Measurements from ENCODE around the gene NAT8L.

Gene NAT8L

GRCh38 chr4:2096073-2096609 lies 37.0 kb downstream of the NAT8L start:
- DNase-seq = no peak

DNA sequence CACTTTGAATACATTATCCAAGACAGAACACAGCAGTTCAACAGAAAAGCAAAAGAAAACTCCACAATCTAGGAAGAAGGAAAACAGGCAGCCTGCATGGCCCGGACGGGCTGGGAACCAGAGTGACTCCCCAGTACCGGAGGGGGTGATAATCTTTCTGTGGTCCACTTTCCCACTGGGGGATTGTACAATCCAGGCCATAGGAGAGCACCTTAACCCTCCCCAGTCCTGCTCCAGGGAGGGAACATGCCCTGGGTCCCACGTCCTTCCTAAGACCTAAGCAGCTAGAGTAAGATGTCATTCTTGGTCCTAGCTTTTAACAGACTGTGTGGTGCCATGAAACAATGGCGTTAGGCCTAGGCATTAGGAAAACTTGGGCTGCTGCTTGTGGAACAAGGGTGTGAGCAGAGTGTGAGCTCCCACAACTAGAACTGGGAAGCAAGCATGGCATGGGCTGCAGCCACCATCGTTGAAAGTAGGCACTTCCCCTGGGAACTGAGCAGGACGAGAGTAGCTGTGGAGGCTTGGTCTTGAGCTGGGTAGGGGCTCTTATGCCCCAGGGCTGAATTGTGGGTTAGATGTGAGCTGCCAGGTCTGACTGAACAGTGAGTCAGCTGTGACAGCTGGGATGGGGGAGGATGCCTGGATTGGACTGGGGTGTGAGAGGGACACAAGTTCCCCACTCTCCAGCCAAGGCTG lies 42.4 kb downstream of the NAT8L start:
- no peak for DNase-seq

GRCh38 chr4:2102045-2102883 lies 43.1 kb downstream of the NAT8L start:
- no peak for DNase-seq

DNA sequence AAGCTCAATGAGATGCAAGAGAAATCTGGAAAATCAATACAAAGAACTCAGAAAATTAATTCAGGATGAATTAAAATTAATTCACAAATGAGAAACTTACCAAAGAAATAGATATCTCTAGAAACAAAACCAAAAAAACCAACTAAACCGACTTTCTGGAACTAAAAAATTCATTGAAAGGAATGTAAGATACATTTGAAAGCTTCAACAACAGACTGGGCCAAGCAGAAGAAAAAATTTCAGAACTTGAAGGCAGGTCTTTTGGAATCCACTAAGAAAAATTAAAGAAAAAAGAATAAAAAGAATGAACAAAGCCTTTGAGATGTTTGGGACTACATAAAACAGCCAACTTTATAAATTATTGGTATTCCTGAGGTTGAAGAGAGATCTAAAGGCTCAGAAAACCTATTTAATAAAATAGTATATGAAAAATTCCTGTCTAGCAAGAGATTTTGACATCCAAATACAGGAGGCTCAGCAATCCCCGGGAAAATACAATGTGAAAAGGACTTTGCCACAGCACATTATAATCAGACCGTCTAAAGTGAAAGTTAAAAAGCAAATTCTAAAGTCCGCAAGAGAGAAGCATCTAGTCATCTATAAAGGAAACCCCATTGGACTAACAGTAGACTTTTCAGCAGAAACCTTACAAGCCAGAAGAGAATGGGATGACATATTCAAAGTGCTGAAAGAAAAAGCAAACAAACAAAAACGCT lies 44.2 kb downstream of the NAT8L start:
- DNase-seq = no peak

- no peak for DNase-seq
Measured at GRCh38 chr4:2103843-2104547, 44.9 kb downstream of the NAT8L start.

DNA sequence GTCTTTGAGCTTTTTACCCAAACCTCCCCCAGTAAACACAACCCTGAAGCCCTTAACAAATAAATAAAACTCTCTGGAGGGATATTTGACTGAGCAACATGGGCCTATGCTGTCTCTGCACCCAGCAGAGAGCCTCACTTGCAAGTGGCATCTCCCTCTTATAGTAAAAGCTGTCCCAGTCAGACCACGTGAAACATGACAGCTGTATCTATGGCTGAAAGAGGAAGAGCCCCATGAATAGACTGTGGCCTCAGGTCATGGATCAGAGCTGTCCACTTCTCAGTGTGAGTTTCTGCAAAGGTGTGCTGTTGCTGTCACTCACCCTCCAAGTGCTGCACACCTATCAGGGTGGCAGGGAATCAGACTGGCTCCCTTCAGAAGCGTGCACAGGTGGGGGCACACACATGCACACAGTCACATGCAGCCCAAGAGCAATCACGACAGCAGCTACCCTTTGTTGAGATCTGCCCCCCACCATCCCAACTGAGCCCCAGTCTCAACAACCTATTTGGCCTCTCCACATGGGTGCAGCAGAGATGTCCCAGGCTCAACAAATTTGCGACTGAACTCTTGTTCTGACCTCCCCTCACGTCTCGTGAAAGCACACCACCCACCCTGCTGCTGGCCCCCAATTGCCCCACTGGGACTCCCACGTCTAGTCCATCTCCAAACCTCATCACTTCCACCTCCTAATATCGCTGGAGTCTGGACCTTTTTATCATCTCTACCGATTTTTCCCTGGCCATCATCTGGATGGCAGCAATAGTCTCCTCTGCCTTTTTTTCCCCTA lies 45.6 kb downstream of the NAT8L start:
- DNase-seq = no peak

DNA sequence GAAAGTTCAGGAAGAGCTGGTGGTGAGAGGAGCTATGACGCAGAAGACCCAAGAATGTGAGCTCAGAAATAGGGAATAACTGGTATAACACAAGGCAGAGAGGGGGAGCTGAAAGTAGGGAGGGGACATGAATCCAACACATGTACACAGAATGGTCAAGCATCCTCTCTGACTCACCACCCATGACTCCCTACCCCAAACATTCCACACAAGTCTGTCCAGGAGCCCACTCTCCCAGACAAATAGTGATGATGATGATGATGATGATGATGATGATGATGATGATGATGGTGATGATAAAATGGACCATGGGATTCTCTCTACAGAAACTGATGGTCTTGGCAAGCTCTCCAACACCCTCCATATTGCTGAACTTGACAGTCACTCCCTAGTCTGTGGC lies 46.4 kb downstream of the NAT8L start:
- DNase-seq = no peak

GRCh38 chr4:2116687-2117400 lies 57.7 kb downstream of the NAT8L start:
- DNase-seq = no peak
